GM18502 (cell line): ENCODE data around the gene DLG2.
"Not testable (repeated sequence)": the region's sequence is repeated elsewhere in the genome, so short reads cannot be mapped to it uniquely, and the experiment has no call there.

ENCODE experiments used
- ATAC-seq: cut with Tn5 transposase; IDR thresholded peaks from one replicate; pipeline ENCODE4 v1.9.1; 2021; ENCODE audit warnings: mild to moderate bottlenecking; ENCODE audit not compliant: unreplicated experiment, poor library complexity

Gene DLG2

DNA sequence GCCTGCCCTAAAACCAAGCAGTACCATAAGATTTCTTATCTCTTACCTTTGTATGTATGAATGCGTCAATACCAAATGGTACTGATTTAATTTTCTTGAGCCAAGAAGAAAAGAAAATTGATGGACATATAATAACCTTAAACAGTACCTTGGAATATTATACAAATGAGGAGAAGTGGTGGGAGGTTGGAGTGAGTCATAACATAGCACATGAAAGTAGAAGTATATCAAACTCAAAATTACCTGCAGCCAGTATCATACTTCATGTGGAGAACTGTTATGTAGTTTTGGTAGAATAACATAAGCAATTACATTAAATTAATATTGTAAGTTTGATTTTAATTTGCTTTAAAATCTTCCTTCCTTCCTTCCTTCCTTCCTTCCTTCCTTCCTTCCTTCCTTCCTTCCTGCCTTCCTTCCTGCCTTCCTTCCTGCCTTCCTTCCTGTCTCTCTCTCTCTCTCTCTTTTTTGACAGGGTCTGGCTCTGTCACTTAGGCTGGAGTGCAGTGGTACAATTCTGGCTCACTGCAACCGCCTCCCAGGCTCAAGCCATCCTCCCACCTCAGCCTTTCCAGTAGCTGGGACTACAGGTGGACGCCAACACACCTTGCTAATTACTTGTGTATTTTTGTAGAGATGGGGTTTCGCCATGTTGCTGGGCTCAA is 1880.1 kb downstream of the DLG2 start:
- ATAC-seq = no peak

DNA sequence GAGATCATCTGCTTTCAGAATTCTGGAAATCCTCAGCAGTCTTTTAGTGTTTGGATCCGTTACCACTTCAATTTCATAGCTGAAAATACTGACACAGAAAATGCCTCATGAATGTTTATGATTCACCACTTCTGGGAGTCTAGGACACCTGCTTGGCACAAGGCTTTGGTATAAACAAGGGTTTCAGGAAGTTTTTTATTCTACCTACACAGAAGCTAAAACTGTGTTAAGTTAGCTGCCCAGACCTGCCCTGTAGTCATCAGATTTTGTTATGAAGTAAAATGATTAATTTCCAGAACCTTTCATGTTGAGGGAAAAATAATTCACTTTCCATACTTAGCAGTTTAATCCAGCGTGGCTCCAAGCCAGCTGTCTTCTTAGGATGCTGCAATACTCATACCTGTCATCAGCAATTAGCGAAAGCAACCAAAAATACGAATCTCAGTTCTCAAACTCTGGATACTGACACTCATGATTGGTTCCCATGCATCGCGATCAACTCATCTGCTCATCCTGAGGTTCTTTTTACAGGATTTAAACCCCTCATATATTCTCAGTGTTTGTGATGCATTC is 1882.4 kb downstream of the DLG2 start:
- ATAC-seq = no peak

DNA sequence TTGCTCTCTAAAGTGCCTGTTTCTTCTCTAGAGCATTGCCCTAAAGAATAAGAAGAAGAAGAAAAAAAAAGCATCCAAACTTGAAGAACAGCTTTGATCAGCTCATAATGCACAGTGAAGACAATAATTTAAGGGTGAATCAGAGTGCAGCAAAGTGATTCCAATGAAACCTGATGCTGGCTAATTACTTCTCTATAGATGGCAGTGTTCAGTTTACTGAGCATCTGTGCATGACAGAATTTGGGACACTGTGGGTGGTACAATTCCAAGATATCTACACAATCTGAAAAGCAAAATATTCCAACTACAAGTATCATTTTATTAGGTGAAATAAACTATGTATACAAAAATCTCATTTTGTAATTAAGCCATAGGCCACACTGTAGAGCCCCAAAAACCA is 1890.5 kb downstream of the DLG2 start:
- ATAC-seq = no peak

DNA sequence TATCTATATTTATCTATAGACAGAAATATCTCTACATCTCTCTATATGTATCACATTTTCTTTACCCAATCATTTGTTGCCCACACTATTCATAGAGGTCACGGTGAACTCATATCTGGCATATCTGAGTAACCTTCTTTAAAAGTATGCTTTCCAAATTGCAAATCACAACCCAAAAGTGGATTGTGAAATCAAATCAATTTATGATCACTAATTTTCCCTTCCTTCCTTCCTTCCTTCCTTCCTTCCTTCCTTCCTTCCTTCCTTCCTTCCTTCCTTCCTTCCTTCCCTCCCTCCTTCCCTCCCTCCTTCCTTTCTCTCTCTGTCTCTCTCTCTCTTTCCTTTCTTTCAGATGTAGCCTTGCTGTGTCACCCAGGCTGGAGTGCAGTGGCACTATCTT is 1893.0 kb downstream of the DLG2 start:
- no peak for ATAC-seq

DNA sequence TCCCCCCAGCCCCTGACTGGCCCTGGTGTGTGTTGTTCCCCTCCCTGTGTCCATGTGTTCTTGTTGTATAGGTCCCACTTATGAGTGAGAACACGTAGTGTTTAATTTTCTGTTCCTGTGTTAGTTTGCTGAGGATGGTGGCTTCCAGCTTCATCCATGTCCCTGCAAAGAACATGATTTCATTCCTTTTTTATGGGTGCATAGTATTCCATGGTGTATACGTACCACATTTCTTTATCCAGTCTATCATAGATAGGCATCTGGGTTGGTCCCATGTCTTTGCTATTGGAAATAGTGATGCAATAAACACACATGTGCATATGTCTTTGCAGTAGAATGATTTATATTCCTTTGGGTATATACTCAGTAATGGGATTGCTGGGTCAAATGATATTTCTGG is 1895.9 kb downstream of the DLG2 start:
- not testable (repeated sequence) for ATAC-seq

DNA sequence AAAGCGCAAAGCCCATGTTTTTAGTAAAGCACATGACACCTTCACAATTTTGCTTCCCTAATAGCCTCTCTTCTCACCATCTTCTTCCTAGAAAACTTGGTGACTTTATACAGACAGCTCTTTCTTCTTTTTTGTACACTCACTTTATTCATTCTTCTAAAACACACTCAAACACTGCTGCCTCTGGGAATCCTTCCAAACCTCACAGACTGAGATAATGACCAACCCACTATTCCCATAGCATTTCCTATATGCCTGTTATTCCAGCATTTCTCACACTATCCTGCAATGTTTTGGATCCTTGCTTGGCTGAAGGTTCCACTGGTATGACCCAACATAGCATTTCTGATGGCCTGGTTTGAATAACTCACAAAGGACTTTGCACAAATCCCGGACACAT is 1898.9 kb downstream of the DLG2 start:
- no peak for ATAC-seq

DNA sequence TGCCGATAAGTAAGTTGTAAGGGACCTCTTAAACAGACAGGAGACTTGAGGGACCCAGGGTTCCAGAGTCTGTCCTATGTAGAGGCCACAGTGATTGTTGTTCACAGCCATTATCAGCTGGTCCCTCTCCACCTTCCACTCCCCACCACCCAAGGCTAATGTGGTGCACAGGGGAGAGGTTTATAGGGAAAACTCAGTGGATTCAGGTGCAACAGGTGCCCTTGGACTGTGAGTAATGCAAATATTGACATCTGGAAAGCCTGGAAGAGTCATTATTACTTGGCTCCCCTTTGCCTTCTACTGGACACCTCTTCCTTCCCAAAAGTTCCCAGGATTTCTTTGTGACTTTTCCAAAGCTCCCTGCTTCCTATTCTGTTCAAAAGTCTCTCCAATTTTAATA is 1899.9 kb downstream of the DLG2 start:
- no peak for ATAC-seq

DNA sequence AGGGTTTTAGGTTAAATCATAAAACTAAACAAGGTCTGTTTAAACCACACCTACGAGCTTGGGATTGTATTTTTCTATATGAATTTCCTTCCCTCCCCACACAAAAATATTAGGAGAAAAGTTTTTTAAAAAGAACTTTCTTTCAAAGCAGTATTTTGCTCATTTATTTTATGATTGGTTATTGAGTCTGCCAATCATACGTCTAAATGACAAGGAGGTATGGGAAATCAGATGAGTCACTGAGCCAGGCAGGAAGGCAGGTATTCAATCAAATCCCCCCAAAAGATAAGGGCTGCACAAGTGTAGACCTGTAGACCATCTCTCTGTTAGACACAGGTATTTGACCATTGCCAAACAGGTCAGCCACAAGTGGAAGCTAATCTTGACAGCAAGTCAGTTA is 1900.8 kb downstream of the DLG2 start:
- no peak for ATAC-seq

DNA sequence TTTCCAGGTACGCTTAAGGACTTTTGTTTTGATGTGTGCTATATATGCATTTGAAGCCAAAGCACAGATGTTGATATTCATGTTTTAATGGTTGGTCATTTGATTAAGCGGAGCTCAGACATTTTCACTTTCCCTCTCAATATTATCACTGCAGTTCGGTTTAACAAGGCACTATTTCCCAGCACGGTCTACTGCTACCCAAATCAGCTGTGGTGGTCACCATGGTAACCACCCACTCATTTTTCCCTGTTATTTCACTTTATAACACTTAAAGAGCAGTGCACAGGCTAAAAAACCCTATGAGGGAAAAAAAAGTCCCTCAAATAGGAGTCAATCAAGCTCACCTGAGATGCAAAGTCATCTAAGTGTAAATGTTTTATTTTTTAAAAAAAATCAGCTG is 1901.4 kb downstream of the DLG2 start:
- peak; percentile 55 for ATAC-seq

DNA sequence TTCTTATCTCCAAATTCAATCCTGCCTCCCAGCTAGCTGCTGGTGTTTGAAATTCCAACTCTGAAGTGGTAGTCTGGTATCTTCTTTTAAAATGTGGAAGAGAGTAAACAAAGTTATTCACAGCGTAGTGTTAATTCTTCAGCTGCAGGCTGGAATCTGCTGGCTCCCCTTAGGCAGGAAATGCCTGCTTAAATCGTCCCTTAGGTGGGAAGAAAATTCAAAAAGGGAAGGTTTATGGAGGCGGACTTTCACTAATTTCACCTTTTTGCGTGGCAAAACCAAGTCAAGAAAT is 1901.9 kb downstream of the DLG2 start:
- no peak for ATAC-seq

DNA sequence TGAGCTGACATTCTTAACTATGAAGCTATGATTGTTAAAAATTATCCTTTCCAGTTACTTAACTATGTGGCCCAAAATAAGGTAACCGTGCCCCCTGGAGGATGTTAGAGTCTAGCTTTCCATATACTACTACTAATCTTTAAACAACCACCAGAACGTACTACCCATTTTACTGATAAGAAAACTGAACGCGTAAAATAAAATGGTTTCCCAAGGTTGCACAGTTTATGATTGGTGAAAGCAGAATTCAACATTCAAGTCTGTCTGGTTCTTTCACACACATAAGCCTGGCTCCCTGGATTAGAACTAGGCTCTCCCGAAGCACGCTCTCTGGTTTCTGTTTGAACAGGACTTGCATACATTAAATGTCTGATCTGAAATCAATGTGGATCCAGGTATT is 1903.1 kb downstream of the DLG2 start:
- ATAC-seq = peak; percentile 56

DNA sequence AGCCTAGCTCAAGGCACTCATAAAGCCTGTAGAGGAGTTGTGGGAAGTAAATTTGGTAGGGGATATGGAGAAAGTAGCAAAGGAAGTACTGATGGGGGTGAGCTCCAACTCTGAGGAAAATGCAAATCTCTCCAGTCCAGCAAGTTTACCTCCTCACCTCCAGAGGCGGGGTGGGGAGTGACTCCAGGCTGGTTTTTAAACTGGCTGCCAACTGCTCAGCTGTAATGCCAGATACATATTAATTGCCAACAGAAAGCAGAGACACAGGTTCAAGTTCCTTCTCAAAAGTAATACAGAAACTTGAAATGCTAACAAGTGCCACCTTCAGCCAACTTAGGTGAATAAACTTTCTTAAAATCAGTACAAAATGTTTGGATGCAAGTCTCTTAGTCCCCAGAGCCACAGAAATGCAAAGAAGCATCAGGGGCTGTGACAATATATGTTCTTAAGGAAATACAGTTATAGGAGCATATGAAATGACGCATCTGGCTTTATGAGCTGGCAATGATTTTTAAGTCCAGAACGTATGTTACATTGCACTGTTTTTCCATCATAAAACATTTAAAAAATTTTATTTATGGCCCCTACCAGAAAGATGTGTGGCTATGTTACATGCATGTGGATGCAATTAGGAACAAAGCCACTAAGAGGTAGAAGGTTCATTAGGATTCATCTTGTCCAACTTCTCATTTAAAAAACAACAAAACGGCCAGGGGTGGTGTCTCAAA is 1904.6 kb downstream of the DLG2 start:
- no peak for ATAC-seq

DNA sequence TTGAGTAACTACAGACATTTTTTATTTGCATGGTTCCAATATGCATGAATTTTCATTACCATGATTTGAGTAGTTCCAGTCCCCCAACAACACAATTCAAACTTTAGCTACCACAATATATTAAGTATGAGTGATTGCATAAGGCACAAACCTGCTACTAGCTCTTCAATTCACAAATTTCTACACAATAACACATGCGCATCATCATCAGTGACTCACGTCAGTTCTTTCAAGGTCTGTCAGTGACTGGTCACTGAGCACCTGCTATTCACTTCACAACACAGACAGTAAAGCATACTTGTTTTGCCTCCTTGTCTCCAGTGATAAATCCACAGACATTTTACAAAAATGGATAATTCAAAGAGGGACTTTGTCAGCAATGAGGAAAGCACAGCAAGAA is 1905.9 kb downstream of the DLG2 start:
- ATAC-seq = no peak

DNA sequence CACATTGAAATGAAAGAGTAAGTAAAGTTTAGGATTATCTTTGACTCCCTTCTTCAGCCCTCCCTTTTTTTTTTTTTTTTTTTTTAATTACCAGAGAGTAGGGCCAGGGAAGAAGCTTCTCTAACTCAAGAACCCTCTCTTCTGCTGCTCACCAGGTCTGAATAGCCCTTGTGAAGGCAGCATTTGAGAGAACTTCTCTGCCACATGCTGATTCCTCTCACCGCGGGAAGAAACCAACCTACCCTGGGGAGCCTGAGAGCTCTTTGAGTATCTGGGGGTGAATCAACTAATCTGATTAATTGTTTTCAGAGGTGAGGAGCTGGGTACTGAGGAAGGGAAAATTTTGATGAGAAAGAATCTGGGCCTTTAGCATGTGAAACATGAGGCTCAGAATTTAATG is 1906.5 kb downstream of the DLG2 start:
- no peak for ATAC-seq

DNA sequence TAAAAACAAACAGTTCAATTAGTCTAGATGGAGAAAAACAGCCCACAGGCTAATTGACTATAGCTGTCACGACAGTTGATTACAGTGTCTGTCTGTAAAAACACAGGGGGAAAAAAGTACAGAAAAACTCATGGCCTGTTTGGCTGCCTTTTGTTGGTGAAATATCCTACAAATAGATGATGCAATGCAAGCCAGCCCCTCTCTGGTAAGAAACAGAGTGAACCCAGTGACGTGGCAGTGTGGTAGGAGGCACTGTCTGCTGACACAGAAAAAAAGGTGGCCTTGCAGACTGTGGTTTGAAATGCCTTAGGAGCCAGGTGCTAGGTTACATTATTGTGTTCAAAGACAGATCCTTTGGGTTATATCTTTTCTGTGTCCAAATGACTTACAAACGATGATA is 1909.6 kb downstream of the DLG2 start:
- ATAC-seq = no peak

DNA sequence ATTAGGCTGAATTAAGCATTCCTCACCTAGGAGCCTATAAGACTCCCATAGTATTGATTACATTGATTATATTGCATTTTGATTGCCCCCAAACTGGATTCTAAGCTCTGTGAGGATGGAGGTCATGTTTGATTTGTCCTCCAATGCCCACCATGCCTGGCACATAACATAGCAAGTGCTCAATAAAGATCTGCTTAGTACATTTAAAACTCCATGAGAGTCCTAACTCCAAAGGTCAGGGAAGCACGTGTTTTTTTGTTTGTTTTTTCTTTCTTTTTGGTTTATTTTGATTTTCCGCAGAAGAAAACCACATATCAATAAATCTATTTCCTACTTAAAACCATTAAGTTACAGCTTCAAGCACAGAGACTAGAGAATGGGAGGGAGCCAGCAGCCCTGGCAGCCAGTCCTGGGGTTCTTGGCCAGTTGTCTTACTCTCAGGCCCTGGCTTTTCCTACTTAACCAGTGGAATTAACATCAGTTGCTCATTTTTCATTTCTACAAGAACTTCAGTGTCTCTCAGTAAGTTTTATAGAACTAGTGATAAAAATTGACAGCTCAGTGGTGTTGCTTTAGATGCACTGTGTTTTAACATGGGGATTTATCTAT is 1911.1 kb downstream of the DLG2 start:
- no peak for ATAC-seq

DNA sequence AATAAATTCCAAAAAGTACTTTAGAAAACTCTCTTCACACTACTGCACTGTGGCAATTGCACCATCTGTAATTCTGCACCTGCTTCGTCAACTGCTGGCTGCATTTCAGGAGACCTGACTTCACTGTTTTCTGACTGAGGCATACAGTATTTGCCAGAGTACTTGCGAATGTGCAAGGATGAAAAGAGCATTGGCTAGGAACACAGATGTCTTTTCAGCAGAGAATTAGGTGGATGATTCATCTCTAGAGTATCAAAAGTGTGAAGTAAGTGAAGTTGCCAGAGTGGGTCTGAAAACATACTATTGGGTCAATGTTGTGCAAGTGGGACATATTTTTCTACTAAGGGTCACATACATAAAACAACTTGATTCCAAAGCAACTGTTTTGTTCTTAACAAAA is 1913.4 kb downstream of the DLG2 start:
- ATAC-seq = no peak

DNA sequence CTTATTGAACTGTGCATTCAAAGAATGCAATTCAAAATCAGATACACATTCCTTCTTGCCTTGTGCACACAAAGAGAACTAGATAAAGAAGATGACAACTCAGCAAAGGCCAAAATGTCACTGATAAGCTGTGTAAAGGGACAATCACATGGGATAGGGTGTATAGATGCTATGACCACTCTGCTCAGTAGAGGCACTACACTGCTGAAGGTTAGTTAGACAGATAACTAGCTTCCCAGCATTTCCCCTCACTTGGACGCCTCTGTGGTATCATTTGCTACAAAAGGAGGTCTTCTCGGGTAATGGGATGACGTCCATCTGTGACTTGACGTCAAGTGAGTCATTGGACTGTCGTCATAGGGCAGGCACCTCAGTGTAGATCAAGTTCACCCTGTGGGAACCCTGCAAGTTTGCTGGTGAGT is 1916.0 kb downstream of the DLG2 start:
- ATAC-seq = no peak

DNA sequence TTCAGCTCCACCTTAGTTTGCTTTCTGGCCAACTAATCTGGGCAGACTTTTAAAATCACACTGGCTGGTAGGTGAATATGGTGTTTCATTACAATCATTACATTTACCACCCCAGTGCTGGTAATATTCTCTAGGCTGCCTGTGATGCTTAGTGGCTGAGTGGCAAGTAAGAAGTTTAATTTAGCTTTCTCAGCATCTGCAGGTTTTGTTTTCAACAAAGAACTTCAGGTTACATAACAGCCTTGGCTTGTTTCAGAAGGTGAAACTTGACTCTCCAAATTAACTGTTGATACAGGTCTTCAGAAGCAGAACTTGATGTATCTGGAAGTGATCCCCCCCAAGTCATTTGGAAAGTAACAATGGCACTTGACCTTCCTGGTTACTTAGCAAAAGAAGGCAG is 1917.7 kb downstream of the DLG2 start:
- ATAC-seq = no peak

DNA sequence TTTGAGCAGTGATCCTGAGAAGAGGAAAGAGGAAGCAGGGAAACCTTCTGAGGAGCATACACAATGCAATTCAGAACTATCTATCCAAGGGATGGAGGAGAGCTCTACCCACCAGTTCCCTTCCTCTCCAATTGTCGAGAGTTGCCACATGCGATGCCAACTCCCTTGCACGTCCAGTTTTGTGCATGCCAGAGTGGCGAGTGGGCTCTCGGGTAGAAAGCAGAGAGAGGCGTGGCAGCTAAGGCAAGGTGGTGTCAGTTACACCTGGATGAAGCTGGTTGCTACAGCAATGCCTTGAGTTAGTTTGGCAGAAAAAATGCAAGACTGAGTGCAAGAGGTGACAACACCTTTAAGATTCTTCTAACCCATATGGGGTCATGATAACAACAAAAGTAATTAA is 1920.6 kb downstream of the DLG2 start:
- no peak for ATAC-seq

DNA sequence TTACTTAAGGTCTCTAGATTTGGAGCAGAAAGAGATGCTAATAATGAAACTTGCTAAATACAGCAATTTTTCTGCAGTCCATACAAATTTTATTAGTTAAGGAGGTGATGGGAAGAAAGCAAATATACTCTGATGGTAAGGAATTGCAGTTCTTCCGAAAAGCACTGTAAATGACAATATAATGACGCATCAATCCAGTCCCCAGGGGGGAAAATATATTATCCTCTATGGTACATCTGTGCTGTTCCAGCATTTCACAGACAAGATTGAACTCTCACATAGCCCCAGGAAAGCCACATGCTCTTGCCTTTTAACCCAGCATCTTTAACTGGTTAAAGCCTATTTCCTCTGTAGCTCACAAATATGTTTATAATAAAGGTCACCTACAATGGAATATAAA is 1924.3 kb downstream of the DLG2 start:
- ATAC-seq = no peak

DNA sequence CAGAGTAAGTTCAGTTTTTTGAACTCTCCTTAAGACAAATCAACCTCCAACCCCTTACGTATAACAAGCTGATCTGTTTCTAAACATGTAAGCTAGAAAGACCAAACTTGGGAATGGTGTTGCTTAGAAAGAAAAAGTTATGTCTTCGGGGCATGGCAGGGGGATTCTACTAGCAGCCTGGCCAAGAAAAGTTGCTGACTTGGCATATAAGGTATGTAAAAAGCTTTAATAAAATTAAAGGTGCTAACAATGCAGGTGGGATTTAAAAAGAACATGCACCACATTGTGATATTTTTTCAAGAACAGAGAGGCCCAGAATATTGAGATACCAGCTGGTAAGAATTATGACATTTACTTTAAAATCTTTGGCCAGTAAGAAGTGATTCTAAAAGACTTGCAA is 1929.6 kb downstream of the DLG2 start:
- ATAC-seq = no peak
